Heart left ventricle (tissue), 16 donors: ENCODE measurements around the gene MRPL33. TPM values are rescaled to one million over a fixed set of nuclear protein-coding genes. Genes with fewer than 3 reads are reported as not detected.
A peak's percentile ranks its signal among the peaks of the same experiment; 100 is the strongest.

Experiments used
- ATAC-seq, 4 donors: fragments of 200-7000 bp; cut with Tn5 transposase; one replicate each; pipeline ENCODE4 v1.9.1; 2020 to 2022; ENCODE audit warnings: moderate library complexity in 4 of 4, mild to moderate bottlenecking in 3 of 4, moderate number of reproducible peaks in 1 of 4
- DNase-seq, 5 donors: peaks; one replicate each; pipeline ENCODE4 v3.0.0-alpha.2; 2020
- H3K27ac ChIP-seq, 12 donors: fragments of 200-600 bp; sonication (generic) in 4 of 12; one replicate each; pipeline versions ENCODE4 v1.5.0 to v1.8.0; 2016 to 2022; ENCODE audit warnings: mild to moderate bottlenecking in 2 of 12
- H3K27me3 ChIP-seq, 9 donors: fragments of 200-600 bp; sonication (generic) in 2 of 9; one replicate each; pipeline versions ENCODE4 v1.5.1 to v1.8.0; 2016 to 2022; ENCODE audit warnings: mild to moderate bottlenecking in 3 of 9
- H3K36me3 ChIP-seq, 9 donors: fragments of 200-600 bp; sonication (generic) in 2 of 9; one replicate each; pipeline versions ENCODE4 v1.5.0 to v1.8.0; 2018 to 2022; ENCODE audit warnings: mild to moderate bottlenecking in 2 of 9
- H3K4me1 ChIP-seq, 12 donors: fragments of 200-600 bp; sonication (generic) in 4 of 12; one replicate each; pipeline versions ENCODE4 v1.5.0 to v1.8.0; 2016 to 2022; ENCODE audit warnings: mild to moderate bottlenecking in 3 of 12
- H3K4me3 ChIP-seq, 12 donors: fragments of 200-600 bp; sonication (generic) in 4 of 12; one replicate each; pipeline versions ENCODE4 v1.5.0 to v1.8.0; 2017 to 2022; ENCODE audit warnings: mild to moderate bottlenecking in 9 of 12, moderate library complexity in 4 of 12
- H3K9me3 ChIP-seq, 12 donors: fragments of 200-600 bp; sonication (generic) in 4 of 12; one replicate each; pipeline versions ENCODE4 v1.5.0 to v1.8.0; 2016 to 2022; ENCODE audit warnings: mild to moderate bottlenecking in 1 of 12
- POLR2A ChIP-seq, 2 donors: fragments of 450-650 bp; IDR thresholded peaks; one replicate each; pipeline ENCODE4 v1.6.1; 2017; ENCODE audit warnings: antibody characterized with exemption in 2 of 2, mild to moderate bottlenecking in 2 of 2, moderate library complexity in 2 of 2
- WGBS, 4 donors: extraction: QIAGEN DNeasy Blood & Tissue Kit in 2 of 4; methylation state at CpG; one replicate each; pipeline versions ENCODE4 v1.1.5 to v1.1.7; 2013 to 2018; 5-methylcytosine and 5-hydroxymethylcytosine counted together
- intact Hi-C, 10 donors: fragments of 100-400 bp; cut with DNase I; formaldehyde crosslinking; loops; one replicate each; pipeline versions ENCODE4 v1.11.1 to v1.14.2; 2022
- polyA plus RNA-seq, 2 donors: library from polyadenylated mRNA; stranded (reverse); fragments of 200-250 nt; gene quantifications; one replicate each; pipeline ENCODE4 v1.2.3, GENCODE V29; 2013
- total RNA-seq, 9 donors: library from RNA; depleted of rRNA in 2 of 9; stranded (reverse); fragments of >200 nt in 2 of 9; fragmentation: NEBNext Ultra II Directional in 3 of 9; extraction: Animal tissue kit (Norgen Biotek cat#: 25700) in 3 of 9; gene quantifications; one replicate each; pipeline versions ENCODE4 v1.1.0 to v1.2.4, GENCODE V29; 2016 to 2023
- TF ChIP-seq, protein P1 (sequence below), 12 donors: fragments of 200-600 bp; sonication (generic) in 4 of 12; IDR thresholded peaks; one replicate each; pipeline versions ENCODE4 v1.5.0 to v1.8.0; 2018 to 2022; ENCODE audit warnings: antibody characterized with exemption in 12 of 12, mild to moderate bottlenecking in 5 of 12
- donor health status: ischemic (EF 13 %, LVEDD 7.1; RV severe dilation, severe dysfunction).
- donor health status: healthy with polysubstance abuse.
- donor health status: DM: no; HTN: yes; CAD: no.
- donor health status: DM: no; HTN: no; CAD: no.
- donor health status: ischemic (EF 25% LVEDD 6.9; RV normal size, moderate dysfunction).
- donor health status: ischemic (EF 25% LVEDD 5.7; RV mildly dilated, moderate dysfunction).
- donor health status: healthy.
- donor health status: DM: yes; HTN: yes; CAD: no.
- donor health status: ischemic (EF 35%, LVEDD 5.7; RV mildly dilated, moderate dysfunction).
- donor health status: nonischemic (EF 11% LVEDD 7.7; RV severe dilation, severe dysfunction).
- donor health status: DM: yes; HTN: yes; CAD: no.
- donor health status: PGD.
- donor health status: ischemic (EF 29% LVEDD 5.4; RV normal size, mild dysfunction).
- donor health status: nonischemic (EF 23%, LVEDD 6.1; RV moderate dilation, normal function).

Gene MRPL33
- total and polyA plus RNA-seq, 11 donors: 163 to 901 (median 305) TPM

DNA sequence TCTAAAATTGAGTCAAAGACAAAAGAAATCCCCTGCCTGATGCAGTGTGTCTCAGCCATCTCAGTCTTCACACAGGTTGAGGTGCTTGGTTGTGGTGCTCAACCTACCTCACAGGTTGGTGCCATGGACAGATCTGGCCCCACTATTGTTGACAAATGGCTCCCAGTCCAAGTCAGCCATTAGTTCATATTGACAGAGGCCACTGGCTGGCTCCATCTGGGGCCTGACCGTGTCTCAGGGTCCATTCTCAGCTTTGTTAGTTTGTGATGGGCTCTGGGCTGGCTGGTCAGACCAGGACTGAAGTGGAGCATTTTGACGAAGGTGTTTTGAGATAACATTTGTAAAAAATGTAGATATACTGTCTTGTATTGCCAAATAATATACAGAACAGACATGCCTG lies 36.9 kb downstream of the MRPL33 start:
- no peak overlapping the region for H3K4me3 ChIP-seq
- peaks cover 0 to 3% (median 0%) of the 10 kb centered on the region in 12 donors for H3K9me3 ChIP-seq
- intact Hi-C loops: no loop called here
- H3K27me3 ChIP-seq: no peaks in the 10 kb centered on the region
- H3K4me1 ChIP-seq: peaks cover 0 to 37% (median 0%) of the 10 kb centered on the region in 12 donors
- TF ChIP-seq POLR2A (IDR thresholded peaks at IDR 0.05): no peak
- TF ChIP-seq, protein P1, sequence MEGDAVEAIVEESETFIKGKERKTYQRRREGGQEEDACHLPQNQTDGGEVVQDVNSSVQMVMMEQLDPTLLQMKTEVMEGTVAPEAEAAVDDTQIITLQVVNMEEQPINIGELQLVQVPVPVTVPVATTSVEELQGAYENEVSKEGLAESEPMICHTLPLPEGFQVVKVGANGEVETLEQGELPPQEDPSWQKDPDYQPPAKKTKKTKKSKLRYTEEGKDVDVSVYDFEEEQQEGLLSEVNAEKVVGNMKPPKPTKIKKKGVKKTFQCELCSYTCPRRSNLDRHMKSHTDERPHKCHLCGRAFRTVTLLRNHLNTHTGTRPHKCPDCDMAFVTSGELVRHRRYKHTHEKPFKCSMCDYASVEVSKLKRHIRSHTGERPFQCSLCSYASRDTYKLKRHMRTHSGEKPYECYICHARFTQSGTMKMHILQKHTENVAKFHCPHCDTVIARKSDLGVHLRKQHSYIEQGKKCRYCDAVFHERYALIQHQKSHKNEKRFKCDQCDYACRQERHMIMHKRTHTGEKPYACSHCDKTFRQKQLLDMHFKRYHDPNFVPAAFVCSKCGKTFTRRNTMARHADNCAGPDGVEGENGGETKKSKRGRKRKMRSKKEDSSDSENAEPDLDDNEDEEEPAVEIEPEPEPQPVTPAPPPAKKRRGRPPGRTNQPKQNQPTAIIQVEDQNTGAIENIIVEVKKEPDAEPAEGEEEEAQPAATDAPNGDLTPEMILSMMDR (IDR thresholded peaks at IDR 0.05): no peak
- H3K27ac ChIP-seq: no peak overlapping the region
- DNase-seq (no peak), ATAC-seq (no peak)
- 84 to 93% (median 87%) methylated on average over 2 of the region's 2 CpGs for WGBS, 4 donors
- H3K36me3 ChIP-seq: no peaks in the 10 kb centered on the region

DNA sequence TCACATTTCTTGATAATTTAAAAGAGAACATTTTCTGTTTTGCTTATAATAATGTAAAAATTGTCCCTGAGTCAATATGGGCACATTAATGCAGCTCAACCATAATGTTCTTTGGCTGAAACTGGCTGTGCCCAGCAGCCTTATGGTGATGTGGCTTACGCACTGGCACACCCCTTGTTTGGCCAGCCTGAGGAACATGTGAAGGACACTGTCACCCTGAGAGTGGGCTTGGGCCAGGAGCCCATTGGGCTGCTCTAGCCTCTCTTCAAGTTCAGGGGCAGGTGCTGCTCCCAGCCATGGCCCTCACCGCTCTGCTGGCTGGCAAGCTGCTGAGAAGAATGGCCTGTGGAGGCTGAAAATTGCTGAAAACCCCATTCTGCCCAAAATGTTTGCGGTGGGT lies 37.5 kb downstream of the MRPL33 start:
- peaks cover 0 to 31% (median 0%) of the 10 kb centered on the region in 12 donors for H3K4me1 ChIP-seq
- intact Hi-C loops: no loop called here
- H3K36me3 ChIP-seq: no peaks in the 10 kb centered on the region
- no peak overlapping the region for H3K4me3 ChIP-seq
- peak in 3 of 4 donors; percentile 56 to 70 (median 66) for ATAC-seq
- no peak overlapping the region for H3K27ac ChIP-seq
- no peaks in the 10 kb centered on the region for H3K27me3 ChIP-seq
- H3K9me3 ChIP-seq: peaks cover 0 to 3% (median 0%) of the 10 kb centered on the region in 12 donors
- DNase-seq: no peak
- TF ChIP-seq, protein P1 (IDR thresholded peaks at IDR 0.05): no peak
- no peak for TF ChIP-seq POLR2A (IDR thresholded peaks at IDR 0.05)
- 91 to 98% (median 93%) methylated on average over 3 of the region's 3 CpGs for WGBS, 4 donors

GRCh38 chr2:27809761-27810241 lies 38.3 kb downstream of the MRPL33 start:
- H3K4me1 ChIP-seq: peaks cover 0 to 24% (median 0%) of the 10 kb centered on the region in 12 donors
- ATAC-seq: no peak
- H3K36me3 ChIP-seq: no peaks in the 10 kb centered on the region
- peaks cover 0 to 3% (median 0%) of the 10 kb centered on the region in 12 donors for H3K9me3 ChIP-seq
- no peaks in the 10 kb centered on the region for H3K27me3 ChIP-seq
- TF ChIP-seq POLR2A (IDR thresholded peaks at IDR 0.05): no peak
- TF ChIP-seq, protein P1 (IDR thresholded peaks at IDR 0.05): no peak
- DNase-seq: no peak
- intact Hi-C loops: loop anchor here in 1 of 10 donors (10.0 kb wide), 1 partner anchor 645 kb away; no protein-coding TSS in a partner anchor
- peak overlapping the region in 1 of 12 donors; percentile 19 for H3K27ac ChIP-seq
- H3K4me3 ChIP-seq: no peak overlapping the region
- 70 to 78% (median 73%) methylated on average over 3 of the region's 3 CpGs for WGBS, 4 donors

- 89 to 92% (median 92%) methylated on average over 3 of the region's 3 CpGs for WGBS, 4 donors
- ATAC-seq (no peak), DNase-seq (no peak)
- H3K4me1 ChIP-seq: peaks cover 0 to 24% (median 0%) of the 10 kb centered on the region in 12 donors
- no peaks in the 10 kb centered on the region for H3K27me3 ChIP-seq
- TF ChIP-seq POLR2A (IDR thresholded peaks at IDR 0.05): no peak
- TF ChIP-seq, protein P1 (IDR thresholded peaks at IDR 0.05): no peak
- H3K36me3 ChIP-seq: no peaks in the 10 kb centered on the region
- no peak overlapping the region for H3K4me3 ChIP-seq
- H3K27ac ChIP-seq: peak overlapping the region in 1 of 12 donors; percentile 19
- H3K9me3 ChIP-seq: peaks cover 0 to 3% (median 0%) of the 10 kb centered on the region in 12 donors
- intact Hi-C loops: loop anchor here in 1 of 10 donors (10.0 kb wide), 1 partner anchor 644 kb away; no protein-coding TSS in a partner anchor
These were observed 38.9 kb downstream of the MRPL33 start for GRCh38 chr2:27810455-27810854.
